Stimulated activated CD4-positive, alpha-beta T cell treated with anti-CD3 and anti-CD28 coated beads, Interleukin-4, amount 100 ng/mL, for 48 hours (primary cell): ENCODE results near the gene PDE6H.

ENCODE experiments used
- DNase-seq, 2 donors: peaks; one replicate each; pipeline ENCODE4 v3.0.0-alpha.2; 2020; ENCODE audit warnings: low read depth in 2 of 2

PDE6H gene

GRCh38 chr12:14951851-14952250 is 21.0 kb upstream of the PDE6H start:
- DNase-seq = no peak

- no peak for DNase-seq
Measured at GRCh38 chr12:14952299-14952921, 20.4 kb upstream of the PDE6H start.

GRCh38 chr12:14953752-14954151 is 19.1 kb upstream of the PDE6H start:
- no peak for DNase-seq

- no peak for DNase-seq
Measured at GRCh38 chr12:14954269-14954668, 18.6 kb upstream of the PDE6H start.

GRCh38 chr12:14956024-14956891 is 16.6 kb upstream of the PDE6H start:
- DNase-seq = no peak

- no peak for DNase-seq
Measured at GRCh38 chr12:14956905-14957304, 15.9 kb upstream of the PDE6H start.

- DNase-seq = no peak
Measured at GRCh38 chr12:14957551-14958168, 15.2 kb upstream of the PDE6H start.

GRCh38 chr12:14958361-14959125 is 14.3 kb upstream of the PDE6H start:
- no peak for DNase-seq

- DNase-seq = no peak
Measured at GRCh38 chr12:14959126-14959440, 13.8 kb upstream of the PDE6H start.

- DNase-seq = no peak
Measured at GRCh38 chr12:14959463-14959862, 13.4 kb upstream of the PDE6H start.

- no peak for DNase-seq
Measured at GRCh38 chr12:14959916-14960496, 12.8 kb upstream of the PDE6H start.

GRCh38 chr12:14960548-14961465 is 12.0 kb upstream of the PDE6H start:
- DNase-seq = no peak

- DNase-seq = peak; percentile 38 to 58
Measured at GRCh38 chr12:14961466-14962152, 11.2 kb upstream of the PDE6H start, which contains the start of gene ARHGDIB. Gene ARHGDIB, minus strand, starts transcription at chr12:14961601. Its CDS starts 10,889 bp downstream, at chr12:14950712.

- DNase-seq = no peak
Measured at GRCh38 chr12:14962153-14962539, 10.7 kb upstream of the PDE6H start.

- no peak for DNase-seq
Measured at GRCh38 chr12:14962797-14963196, 10.0 kb upstream of the PDE6H start.

- DNase-seq = no peak
Measured at GRCh38 chr12:14963520-14963919, 9.3 kb upstream of the PDE6H start.

- no peak for DNase-seq
Measured at GRCh38 chr12:14964406-14964805, 8.4 kb upstream of the PDE6H start.

- DNase-seq = no peak
Measured at GRCh38 chr12:14965221-14965620, 7.6 kb upstream of the PDE6H start.

GRCh38 chr12:14968478-14968877 is 4.4 kb upstream of the PDE6H start:
- no peak for DNase-seq

- DNase-seq = no peak
Measured at GRCh38 chr12:14970473-14970872, 2.4 kb upstream of the PDE6H start.
